Activated CD8-positive, alpha-beta memory T cell treated with anti-CD3 and anti-CD28 coated beads, Interleukin-2, amount 50 U/mL, for 24 hours (primary cell): ENCODE data around the gene RILPL1.
"Not testable (repeated sequence)": the region's sequence is repeated elsewhere in the genome, so short reads cannot be mapped to it uniquely, and the experiment has no call there.

ENCODE experiments used
- DNase-seq: peaks from one replicate; pipeline ENCODE4 v3.0.0-alpha.2; 2020; ENCODE audit errors: extremely low read depth

The RILPL1 gene

GRCh38 chr12:123533672-123534643 lies at the start of gene RILPL1:
TSS of gene RILPL1 (minus strand) at chr12:123533719. CDS start at chr12:123533482, 237 bp downstream.
- no peak for DNase-seq

DNA sequence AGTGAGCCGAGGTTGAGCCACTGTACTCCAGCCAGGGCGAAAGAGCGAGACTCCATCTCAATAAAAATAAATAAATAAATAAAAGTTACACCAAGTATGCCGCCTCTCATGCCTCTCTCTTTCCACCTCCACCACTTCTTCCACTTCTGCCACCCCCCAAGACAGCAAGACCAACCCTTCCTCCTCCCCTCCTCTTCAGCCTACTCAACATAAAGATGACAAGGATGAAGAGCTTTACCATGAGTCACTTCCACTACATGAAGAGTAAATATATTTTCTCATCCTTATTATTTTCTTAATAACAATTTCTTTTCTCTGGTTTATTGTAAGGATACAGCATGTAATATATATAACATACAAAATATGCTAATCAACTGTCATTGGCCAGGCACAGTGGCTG lies 47.3 kb upstream of the RILPL1 start:
- DNase-seq: no peak

GRCh38 chr12:123578829-123579228 lies 45.3 kb upstream of the RILPL1 start:
- not testable (repeated sequence) for DNase-seq

DNA sequence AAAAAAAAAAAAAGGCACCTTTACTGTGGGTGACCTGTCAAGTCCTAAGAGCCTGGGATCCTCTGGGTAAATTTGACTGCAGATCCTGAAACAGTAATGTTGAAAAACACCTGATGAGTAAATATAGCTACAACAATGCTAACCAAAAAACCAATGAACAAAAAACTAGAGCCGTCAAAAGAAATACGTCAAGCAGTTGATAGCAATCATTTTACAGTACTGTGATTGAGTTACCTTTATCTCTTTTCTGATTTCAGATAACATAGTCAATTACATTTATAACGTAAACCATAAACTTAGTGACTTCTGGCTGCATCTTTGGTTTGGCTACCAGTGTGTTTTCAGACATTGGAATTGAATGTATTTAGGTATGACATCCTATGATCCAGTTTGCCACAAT lies 44.7 kb upstream of the RILPL1 start:
- DNase-seq: no peak

- no peak for DNase-seq
These were observed 43.1 kb upstream of the RILPL1 start for GRCh38 chr12:123576611-123577010.

DNA sequence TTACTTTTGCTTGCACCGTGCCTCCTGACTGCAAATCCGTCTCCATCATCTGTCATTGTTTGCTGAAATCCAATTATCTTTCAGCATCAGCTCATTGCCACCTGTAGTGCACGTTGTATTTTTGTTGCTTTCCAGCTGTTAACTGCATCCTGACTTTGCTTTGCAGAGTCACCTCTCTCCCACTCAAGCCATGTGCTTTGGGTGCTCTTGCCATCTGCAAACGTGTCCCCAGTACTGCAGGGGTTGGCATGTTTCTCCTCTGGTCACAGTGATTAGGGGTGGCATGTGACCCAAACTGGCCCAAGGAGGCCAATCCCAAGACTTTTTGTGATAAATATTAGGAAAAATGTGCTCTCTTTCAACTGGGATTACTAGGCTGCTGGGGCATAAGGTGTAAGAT lies 40.4 kb upstream of the RILPL1 start:
- no peak for DNase-seq

GRCh38 chr12:123572391-123572790 lies 38.9 kb upstream of the RILPL1 start:
- no peak for DNase-seq

GRCh38 chr12:123571343-123571813 lies 37.9 kb upstream of the RILPL1 start:
- no peak for DNase-seq

DNA sequence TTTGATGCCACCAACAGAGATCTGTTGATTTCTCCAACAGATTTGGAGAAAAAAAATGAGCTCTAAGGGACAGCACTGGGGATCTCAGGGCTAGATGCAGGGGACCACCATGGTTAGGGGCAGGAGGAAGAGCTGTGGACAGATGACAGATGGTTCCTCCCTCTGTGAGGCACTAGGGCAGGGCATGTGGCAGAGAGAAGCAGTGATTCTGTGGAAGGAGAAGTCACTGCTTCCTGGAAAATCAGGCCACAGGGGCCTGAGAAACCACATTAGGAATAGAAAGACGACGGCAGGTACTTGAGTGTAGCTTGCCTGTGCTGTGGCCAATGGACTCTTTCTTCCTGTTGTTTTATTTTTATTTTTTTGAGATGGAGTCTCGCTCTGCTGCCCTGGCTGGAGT lies 25.9 kb upstream of the RILPL1 start:
- DNase-seq: no peak

DNA sequence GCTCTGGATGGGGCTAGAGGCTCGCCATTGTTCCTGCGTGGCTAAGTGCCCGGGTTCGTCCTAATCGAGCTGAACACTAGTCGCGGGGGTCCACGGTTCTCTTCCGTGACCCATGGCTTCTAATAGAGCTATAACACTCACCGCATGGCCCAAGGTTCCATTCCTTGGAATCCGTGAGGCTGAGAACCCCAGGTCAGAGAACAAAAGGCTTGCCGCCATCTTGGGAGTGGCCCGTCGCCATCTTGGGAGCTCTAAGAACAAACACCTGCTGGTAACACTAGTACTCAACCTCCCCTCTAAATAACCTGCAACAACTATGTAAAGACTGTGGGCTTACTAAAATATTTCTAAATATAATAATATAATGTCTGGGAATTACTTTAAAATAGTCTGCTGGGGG lies 25.0 kb upstream of the RILPL1 start:
- DNase-seq: not testable (repeated sequence)

DNA sequence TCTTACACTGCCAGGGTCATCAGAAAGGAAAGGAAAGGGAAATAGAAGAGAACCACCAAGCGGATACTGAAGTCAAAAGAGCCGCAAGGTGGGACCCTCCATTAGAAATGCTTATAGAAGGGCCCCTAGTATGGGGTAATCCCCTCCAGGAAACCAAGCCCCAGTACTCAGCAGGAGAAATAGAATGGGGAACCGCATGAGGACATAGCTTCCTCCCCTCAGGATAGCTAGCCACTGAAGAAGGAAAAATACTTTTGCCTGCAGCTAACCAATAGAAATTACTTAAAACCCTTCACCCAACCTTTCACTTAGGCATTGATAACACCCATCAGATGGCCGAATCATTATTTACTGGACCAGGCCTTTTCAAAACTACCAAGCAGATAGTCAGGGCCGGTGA lies 21.3 kb upstream of the RILPL1 start:
- DNase-seq: not testable (repeated sequence)

DNA sequence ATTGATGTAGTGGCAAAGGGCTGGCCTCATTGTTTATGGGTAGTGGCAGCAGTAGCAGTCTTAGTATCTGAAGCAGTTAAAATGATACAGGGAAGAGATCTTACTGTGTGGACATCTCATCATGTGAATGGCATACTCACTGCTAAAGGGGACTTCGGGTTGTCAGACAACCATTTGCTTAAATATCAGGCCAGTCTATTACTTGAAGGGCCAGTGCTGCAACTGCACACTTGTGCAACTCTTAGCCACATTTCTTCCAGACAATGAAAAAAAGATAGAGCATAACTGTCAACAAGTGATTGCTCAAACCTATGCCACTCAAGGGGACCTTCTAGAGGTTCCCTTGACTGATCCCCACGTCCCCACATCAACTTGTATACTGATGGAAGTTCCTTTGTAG lies 20.6 kb upstream of the RILPL1 start:
- DNase-seq: not testable (repeated sequence)

DNA sequence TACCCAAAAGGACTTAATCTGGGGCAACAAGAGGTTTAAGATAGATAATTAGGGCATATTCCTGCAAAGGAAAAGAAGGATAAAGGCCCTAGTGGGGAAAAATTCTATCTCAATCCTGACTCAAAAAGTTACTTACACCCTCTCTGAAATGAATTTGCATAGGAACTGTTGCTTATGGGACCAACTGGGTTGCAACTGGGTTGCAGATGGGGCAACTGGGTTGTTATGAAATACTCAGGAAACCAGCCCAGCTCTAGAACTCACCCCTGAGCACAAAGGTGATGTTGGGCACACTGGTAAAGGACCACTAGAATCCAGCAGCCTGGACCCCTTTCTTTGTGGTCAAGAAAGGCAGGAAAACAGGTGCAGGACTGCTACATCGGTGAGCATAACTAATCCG lies 17.2 kb upstream of the RILPL1 start:
- DNase-seq: no peak

- DNase-seq: no peak
These were observed 14.6 kb upstream of the RILPL1 start for GRCh38 chr12:123548107-123548506.

- DNase-seq: no peak
These were observed 12.8 kb upstream of the RILPL1 start for GRCh38 chr12:123546281-123546680.

DNA sequence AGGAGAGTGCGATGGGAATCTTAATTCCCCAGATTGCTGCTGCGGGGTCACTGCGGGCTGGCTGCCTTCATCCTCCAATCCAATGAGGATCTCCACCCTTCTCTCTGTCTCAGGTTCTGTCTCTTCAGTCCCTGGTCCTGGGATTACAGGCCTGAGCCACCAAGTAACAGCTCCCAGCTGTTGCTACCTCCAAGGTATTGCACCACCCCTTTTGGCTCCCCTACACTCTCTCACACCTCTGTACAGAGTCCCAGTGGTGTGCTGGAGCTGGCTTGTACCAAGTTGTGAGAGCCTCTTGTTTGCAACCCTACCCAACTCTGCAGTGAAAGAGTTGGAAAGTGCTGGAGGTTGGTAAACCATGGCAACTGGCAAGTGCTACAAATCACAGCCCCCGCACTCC lies 10.0 kb upstream of the RILPL1 start:
- no peak for DNase-seq

GRCh38 chr12:123540899-123541662 lies 7.6 kb upstream of the RILPL1 start:
- no peak for DNase-seq

GRCh38 chr12:123535952-123536351 lies 2.4 kb upstream of the RILPL1 start:
- DNase-seq: not testable (repeated sequence)

DNA sequence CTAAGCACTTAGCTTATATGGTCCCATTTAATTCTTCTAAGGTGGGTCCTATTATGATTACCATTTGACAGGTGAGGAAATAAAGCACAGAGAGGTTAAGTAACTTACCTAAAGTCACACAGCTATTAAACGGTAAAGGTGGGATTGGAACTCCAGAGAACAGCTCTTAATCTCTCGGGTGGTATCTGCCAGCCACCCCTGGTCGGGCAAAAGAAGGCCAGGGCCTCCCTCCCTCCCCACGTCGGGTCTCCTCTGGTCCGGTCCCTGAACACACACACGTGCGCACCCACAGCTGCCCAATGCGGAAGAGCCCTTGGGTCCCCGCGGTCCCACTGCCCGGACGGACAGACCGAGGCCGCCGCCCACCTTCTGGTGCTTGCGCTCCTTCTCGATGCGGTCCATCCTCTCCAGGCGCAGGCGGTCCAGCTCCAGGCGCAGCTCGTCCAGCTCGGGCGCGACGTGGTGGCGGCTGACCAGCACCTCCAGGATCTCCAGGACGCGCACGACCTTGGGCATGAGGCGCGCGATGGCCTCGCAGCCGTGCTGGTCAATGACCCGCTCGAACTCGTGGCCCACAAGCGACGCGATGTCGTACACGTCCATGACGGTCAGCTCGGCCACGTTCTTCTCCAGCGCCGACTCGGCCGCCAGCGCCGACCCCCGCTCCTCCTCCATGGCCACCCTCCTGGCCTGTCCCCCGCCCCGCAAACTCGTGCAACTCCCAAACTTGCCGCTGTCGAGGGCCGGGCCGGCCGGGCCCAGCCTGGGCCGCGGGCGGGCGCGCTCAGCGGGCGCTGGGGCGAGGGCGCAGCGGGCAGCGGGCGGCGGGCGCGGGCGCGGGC lies 490 bp downstream of the RILPL1 start:
- DNase-seq: no peak

GRCh38 chr12:123532019-123532418 lies 1.5 kb downstream of the RILPL1 start:
- DNase-seq: no peak

DNA sequence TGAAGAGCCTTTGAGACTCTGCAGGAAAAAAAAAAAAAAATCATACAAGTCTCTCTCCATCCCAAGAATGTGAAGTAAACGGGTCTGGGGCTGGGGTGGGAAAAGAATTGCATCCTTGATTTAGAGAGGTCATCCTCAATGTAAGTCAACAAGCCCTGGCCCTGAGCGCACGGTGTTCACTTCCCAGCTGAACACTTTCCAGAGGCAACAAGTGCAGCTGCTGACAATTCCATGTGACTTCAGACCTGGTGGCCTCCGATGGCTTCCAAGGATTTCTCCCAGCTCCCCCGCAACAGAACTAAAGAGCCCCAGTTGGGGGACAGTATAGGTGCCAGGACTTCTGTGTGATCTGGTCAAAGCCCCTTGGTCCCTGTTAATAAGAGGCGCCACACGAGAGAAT lies 2.4 kb downstream of the RILPL1 start:
- no peak for DNase-seq

- DNase-seq: no peak
These were observed 2.9 kb downstream of the RILPL1 start for GRCh38 chr12:123530668-123531067.
